UCSD-AML1 (cell line): ENCODE results near the gene PTPRK.

Source experiments
- DNase-seq: peaks from one replicate; lab custom pipeline; 2025; ENCODE audit not compliant: unreplicated experiment; lab: John Stamatoyannopoulos, UW

PTPRK gene

DNA sequence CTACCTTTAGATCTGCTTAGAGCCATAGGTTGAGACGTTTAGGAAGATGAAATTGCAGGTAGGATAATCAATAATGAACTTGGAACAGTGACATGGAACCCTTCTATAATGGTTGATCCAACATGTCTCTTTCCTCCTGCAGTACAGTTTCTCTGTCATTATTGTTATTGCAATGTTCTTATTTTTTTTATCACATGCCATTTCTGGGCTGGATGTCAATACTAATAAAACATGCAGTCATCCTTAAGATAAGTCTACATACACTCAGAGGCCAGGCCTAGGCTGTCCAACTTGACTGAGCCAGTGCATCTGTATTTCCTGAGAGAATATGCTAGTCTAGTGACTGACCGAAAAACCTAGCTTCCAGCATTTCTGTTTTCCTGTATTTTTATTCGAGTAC is 544.3 kb downstream of the PTPRK start:
- no peak for DNase-seq

DNA sequence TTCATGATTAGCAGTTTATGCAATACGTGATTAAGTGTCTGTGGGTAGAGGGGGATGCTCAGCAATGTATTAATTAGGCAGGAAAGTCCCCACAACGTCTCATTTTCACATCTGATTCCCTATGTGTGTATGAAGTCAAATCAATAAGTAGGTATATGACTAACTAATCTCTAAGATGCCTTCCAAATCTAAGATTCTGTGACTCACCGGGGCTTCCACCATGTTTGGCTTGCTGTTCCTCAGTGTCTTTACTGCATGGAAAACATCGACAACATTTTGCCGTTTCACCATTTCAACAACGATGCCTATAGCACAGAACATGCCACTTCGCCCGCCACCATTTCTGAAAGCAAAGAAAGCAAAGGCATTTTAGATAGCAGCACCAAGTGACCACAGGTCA is 547.6 kb downstream of the PTPRK start:
- no peak for DNase-seq

DNA sequence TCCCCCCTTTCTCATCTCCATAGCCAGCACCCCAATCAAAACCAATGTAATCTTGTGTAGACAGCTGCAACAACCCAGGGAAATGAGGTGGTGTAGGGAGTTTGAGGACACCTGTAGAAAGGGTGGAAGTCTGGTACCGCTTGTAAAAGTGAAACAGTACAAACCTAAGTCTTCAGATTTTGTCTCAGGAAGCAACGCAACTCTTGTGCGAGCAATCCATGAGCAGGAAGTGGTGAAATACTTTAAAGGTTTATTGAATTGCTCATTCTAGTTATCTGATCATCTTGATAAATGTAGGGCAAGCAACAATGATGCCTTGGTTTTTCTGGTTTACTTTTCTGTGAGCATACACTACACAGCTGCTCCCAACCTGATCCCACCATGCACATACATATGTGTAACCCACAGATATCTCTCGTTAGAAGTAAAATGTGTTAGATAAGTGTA is 548.4 kb downstream of the PTPRK start:
- DNase-seq: no peak

DNA sequence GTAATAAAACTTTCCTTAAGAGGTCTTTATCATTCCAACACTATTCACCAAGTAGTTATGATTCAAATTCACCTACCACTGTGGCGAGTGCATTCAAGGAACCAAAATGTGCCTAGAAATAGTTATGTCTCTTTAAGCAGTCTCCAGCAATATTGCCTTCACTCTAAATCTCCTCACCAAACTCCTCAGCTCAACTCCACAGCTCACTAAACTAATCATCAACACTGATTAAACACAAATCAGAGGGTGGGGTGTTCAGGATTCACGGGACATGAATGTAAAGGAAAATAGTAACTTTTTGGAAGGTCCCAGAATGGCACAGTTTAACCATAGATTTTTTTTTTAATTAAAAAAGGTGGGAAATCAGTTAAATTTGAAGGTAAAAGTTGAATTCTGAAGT is 549.0 kb downstream of the PTPRK start:
- no peak for DNase-seq

DNA sequence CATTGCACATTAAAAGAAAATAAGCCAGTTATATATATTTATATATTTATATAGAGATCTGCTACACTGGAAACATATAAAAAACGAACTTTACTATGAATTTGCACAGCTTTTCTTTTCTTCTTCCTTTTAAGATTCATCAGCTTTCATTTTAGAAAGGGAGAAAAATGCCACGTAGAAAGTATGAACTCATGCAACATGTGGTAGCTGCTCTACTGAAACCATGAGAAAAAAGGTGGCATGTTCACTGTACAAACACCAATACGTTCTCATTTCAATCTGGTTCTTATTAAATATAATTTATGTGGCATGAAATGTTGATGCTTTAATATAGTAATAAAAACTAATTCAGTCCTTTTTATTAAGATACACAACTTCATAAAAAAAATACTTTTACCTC is 550.7 kb downstream of the PTPRK start:
- DNase-seq: no peak

DNA sequence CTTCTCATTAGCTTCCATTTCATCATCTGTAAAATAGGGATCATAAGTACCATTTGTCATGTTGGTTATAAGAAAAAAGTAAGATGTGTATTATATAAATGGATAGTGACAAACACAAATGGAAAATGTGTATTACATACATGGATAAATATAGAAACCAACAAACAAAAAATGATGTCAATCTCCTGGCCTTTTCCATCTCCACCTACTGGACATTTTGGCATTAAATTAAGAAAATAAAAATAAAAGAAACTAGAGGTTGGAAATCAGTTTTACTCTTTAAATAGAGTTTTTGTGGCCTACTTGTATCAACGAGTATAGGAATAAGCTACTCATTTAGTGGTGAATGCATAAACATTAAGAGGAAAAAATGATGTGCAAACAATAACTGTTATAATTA is 552.0 kb downstream of the PTPRK start:
- DNase-seq: no peak

DNA sequence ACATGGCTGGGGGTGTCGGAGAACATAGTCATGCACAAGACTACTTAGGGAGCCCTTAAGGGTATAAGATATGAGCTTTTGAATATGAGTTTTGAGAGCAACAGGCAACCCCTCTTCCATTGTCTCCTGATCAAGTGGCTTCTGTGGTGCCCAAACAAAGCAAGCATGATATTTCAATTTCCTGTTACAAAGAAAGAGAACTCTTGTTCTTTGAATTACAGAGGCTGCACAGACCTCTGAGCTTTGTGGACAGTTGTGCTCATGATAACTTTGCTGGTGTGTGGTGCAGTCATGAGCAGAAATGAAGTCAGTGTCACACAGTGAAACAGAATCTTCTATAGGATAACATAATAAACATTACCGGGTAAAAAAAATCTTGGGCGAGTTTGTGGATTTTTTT is 552.7 kb downstream of the PTPRK start:
- no peak for DNase-seq

DNA sequence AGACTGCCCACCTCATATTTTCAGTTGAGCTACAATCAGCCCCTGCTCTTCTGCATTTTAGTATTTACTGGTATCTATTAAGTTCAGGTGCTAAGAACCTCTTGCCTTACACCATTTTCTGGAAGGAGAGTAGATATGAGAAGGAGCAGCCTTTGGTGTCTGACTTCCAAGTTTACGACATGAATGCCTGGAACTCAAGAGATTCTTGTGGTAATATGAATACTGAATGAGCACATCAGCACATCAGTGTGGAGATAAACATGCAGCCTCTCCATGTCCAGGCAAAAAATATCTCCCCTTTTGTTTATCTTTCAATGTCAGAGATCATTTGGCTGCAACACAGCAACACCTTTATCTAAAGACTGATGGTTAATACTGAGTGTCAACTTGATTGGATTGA is 553.8 kb downstream of the PTPRK start:
- DNase-seq: no peak

DNA sequence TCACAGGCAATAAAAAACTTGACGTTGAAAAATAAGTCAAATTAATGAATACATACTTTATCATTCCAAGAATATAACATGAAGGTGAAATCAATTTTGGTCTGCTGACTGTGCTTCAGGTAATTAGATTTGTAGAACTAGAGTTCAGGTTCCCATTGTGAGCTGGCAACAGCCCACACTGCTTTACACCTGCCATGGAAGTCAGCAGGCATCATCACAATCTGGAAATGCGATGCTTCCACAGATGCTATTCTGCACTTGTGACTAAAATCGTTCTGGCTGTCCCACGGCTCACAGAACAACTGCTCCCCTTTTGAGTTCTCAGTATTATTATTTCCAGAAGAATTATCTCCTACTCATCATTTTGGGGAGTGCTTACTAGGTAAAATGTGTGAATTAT is 556.9 kb downstream of the PTPRK start:
- DNase-seq: no peak

DNA sequence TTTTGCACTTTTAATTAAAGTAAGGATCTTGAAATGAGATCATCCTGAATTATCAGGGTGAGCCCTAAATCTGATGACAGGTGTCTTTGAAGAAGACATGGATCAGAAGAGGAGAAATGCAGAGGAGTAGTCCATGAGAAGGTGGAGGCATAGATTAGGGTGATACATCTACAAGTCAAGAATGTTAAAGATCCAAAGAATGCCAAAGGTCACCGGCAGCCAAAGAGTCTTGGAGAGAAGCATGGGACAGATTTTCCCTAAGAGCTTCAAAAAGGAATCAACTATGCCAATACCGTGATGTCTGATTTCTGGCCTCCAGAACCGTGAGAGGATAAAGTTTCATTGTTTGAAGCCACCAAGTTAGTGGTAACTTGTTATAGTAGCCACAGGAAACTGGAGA is 560.5 kb downstream of the PTPRK start:
- no peak for DNase-seq

DNA sequence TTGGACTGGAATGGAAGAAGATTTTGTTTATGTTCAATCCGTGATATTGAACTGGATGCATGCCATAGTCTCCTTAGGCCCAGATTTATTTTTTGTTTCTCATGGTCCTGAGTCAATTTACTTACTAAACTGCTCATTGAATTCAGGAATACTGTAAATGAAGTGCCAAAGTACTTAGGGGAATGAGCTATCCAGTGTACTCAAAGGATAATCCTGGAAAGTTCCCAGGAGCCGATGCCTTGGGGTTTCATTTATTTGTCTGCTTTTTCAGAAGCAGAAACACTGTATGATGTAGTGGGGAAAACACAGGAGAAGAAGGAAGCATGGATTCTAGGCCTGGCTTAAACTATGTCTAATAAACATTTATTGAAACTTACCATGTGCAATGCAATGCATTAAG is 563.4 kb downstream of the PTPRK start:
- no peak for DNase-seq

DNA sequence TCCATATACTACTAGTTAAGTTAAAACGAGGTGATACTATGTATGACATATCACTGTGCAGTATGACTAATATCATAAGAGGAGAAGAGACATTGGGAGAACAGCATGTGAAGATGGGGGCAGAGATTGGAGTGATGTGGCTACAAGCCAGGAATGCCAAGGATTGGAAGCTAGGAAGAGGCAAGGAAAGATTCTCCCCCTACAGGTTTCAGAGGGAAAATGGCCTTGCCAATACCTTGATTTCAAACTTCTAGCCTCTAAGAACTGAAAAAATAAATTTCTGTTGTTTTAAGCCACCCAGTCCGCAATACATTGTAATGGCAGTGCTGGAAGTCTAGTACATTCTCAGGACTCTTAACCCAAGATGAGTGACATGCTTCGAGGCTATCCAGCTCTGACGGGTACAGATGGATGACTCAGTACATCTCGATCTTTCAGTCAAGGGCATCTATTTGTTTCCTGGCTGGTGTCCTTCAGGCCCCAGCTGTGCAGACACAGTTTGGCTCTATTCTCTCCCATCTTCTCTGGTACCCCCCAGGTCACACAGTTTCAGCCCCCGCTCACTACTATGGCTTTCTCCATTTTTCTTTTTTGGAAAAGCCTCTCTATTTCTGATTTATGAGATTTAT is 564.0 kb downstream of the PTPRK start:
- no peak for DNase-seq

DNA sequence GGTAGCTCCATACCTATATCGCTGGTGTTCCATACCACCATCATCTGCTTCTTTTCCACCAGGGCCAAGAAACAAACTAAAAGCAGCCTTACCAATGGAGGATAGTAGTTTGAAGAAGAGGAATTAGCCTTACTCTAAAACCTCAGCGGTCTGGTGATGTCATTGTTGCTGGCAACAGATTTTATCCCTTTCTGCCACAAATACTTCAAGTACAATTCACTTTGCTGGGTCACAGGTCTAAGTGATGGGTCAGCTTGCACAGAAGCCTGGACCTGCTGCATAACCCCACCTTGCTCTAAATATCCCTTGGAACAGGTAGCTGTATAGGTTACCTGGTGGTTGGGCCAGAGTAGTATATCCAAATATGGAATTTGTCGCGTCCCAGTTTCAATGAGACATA is 566.3 kb downstream of the PTPRK start:
- no peak for DNase-seq

DNA sequence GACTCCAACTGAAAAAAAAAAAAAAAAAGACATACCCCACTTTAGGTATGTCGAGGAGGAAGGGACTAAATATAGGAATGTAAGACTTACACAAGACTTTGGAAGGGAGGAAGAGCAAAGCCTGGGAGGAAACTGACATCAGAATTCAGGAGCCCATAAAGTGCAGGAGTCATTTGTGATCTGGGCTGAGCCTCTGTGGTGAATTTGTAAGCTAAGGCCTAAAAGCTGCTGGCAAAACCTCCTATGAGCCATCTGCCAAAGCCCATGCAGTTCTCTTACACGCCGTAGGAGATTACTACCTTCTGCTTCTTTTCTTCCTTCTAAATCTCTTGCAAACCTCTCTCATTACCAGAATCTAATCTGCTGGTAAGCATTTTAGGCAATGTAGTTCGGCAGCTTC is 567.6 kb downstream of the PTPRK start:
- no peak for DNase-seq

DNA sequence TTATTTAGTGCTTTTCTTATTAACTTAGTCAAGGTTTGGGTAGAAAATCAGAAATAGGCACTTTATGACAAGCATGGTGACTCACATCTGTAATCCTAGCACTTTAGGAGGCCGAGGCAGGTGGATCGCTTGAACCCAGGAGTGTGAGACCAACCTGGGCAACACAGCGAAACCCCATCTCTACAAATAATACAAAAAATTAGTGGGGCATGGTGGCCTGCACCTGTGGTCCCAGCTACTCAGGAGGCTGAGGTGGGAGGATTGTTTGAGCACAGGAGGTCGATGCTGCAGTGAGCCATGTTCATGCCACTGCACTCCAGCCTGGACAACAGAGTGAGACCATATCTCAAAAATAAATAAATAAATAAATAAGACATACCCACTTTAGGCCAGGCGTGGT is 568.2 kb downstream of the PTPRK start:
- DNase-seq: no peak

DNA sequence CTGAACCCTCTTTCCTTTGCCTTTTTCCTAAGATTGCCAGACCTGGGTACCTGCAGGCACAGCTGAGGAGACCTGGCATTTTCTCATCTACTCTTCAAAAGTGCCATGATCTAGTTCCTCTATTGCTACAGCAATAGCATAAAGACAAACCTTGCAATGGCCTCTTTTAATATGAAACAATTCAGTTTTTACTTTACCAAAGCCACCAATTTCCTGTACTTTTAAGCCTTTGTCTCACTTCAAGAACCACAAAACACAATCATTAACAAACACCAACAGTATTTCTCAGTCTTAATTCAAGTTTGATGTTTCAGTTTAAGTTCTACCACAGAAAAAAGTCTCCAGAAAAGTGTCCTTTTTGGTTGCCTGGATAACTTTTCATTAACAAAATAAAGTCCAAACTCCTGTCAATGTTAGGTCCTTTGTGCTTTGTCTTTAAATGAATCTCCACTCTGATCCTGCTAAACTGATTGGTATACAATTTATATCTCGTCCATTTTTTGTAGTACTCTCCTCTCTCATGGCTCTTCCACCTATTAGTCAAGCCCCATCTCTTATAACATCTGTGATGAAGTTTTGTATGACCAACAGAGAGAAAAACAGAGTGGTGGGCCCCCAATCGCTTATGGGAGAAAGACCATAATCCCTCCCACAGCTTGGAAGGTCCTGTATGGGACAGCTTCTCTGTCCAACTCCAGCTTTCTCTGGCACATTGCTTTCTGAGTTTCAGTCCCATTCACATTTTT is 569.1 kb downstream of the PTPRK start:
- DNase-seq: no peak

DNA sequence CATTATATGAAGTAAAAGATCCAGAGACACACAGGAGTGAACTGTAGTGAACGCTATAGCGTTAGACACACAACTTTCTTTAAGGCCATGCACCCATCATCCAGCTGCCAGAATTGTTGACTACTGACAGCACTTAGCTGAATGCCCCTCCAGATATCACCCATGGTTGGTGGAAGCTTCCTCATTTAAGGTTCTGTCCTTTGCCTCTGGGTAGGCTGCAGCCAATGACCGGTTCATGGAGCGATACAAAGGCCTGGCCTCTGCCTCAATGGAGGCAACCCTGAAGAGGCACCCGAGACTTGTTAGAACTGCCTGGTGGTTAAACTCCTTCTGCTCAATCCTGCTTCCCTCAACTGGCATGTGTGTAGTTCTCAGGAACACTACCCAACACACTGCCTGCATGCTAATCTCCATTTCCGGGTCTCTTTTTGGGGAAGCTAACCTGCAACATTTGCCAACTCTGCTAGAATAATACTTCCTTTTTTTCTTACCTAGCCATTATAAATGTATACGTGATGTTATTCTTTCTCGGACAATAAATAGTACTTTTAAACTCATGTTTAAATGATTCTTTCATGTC is 569.7 kb downstream of the PTPRK start:
- peak; percentile 38 for DNase-seq

DNA sequence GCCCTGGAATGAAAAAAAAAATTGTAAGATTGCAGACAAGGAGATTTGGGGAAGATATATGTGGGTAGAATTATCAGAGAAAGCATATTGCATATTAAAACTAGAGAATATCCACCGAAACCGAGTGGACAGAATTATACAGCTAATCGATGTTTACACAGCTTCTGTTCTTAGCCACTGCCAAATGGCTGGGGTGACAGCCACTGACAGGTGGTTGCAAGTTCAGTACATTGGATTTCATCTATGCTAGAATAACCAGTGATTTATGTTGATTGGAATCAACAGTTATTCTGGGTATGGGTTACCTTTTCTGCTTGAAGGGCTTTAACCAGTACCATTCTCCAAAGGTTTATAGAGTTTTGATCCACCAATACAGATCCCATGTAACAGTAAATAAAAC is 571.1 kb downstream of the PTPRK start:
- no peak for DNase-seq

DNA sequence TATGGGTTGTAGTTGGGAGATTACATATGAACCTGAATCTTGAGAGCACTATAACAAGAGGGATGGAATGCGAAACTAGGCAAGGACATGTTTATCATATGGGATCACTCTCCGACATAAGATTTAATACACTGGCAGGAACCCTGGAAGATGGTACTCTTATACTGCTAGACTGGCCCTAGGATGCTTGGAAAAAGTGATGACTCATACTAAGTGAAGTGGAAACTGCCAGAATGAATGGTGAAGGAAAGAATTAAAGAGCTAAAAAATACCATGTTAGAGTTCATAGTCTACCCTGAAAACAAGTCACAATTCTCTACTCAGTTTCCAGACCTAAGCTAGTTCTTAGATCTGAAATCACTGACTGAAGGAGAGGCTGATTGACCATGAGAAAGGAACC is 574.0 kb downstream of the PTPRK start:
- no peak for DNase-seq

DNA sequence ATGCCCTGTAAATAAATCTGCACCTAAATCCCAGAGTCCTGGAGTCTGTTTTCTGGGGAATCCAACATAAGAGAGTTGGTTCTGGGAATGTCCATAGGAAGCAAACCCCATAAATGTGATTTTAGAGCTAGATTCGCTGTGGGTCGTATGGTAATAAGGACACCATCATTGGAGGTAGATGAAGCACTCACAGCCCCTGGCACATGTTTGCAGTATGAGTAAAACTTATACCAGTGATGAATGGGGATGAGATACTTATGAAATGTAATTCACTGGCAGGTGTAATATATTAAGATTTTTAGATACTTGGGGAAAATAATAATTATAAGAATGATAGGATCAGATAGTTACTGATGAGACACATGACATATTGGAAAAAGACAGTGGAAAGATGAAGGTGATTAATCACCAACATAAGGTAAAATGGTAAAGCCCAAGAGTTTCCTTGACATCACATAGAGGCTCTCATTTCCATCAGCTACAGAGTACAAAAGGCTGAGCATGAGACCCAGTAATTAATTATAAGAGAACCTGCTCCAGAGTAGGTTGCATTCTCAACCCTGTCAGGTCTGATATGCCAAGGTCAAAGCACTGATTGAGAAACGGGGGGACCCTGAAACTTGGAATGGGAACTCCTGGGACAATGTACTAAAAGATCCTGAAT is 574.8 kb downstream of the PTPRK start:
- DNase-seq: no peak

DNA sequence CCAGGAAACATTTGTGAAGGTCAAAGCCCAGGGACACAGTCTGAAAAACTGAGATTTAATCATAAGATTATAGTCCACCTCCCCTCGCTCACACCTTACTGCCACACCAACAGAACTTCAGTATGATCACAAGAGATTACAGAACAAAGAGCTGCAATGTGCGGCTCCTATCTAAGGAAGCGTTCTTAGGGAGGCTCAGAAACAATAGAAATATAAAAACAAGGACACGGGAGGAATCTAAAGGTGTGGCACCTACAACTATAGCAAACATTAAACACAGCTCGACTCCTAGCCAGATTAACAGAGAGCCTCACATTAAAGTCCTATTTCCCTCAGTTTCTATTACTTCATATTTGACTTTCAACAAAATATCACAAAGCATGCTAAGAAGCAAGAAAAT is 579.2 kb downstream of the PTPRK start:
- no peak for DNase-seq

DNA sequence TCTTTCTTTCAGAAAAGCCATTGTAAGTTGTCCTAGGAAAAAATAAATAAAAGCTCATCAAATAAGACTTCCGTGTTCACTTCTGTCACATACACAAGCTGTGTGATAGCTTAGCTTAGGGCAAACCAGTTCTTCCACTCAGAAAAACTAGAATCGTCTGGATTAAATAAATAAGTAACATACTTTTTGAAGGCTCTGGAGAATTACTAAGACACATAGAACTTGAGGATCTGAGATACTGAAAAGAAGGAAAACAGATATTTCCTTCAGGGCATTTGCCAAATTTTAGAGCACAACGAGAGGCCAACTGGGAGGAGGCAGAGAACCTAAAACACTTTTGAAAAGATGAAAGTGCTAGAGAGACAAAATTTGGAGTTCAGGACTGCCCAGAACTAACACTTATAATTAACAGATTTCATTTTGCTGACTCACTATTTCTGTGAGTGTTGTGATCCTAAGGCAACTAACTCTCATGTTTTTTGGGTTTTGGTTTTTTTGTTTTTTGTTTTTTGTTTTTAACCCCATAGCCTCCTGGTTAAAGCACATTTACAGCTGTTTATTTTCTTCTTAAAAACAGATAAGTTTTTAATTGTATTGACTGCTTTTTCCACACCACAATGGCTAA is 580.8 kb downstream of the PTPRK start:
- no peak for DNase-seq
